ENCODE results near the gene AUP1.
A peak's percentile ranks its signal among the peaks of the same experiment; 100 is the strongest.

AUP1 gene

DNA sequence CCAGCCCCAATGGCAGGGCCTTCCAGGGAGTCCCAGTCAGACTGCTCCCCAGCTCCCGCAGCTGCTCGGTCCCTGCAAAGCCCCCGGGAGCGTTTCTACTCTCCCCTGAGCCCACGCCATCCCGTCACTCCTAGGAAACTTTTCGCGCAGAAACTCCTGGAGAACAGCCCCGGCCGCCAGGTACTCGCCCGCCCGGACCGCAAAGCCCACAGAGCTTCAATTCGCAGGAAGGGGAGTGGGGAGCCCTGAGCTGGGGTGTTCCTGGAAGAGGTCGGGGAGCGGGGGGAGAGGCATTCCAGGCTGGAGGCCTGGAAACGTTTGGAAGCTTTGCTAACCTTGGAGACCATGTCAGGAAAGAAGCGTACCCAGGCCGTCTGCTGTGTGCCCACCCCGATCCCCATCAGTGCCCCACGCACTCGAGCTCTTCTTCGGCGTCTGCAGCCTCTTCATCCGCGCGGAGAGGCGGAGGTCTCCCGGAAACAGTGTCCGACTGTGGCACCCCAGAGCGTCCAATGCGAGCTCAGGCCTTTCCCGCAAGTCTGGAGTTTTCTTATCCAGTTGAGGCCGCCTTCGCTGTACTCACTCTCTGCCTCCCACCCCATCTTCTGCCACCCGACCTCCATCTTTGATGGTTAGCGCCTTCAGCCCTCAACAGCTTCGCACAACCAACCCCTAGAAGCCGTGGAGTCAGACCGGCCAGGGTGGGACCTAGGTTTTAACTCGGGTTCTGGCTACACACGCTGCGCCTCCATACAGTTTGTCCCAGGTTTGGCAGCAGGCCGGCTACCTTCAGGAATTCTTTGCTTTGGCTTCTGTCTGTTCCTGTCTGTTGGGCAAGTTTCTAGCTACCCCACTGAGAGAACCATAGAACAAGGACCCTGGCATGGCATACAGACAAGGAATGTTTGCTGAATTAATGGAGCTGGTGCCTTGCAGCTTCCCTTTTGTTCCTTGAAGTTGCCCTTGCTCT lies 25.7 kb downstream of the AUP1 start:
- in situ Hi-C loops (cut with HindIII; ENCODE audit: low sequenced_read_pairs): no loop called here
- TF ChIP-seq, protein P1, sequence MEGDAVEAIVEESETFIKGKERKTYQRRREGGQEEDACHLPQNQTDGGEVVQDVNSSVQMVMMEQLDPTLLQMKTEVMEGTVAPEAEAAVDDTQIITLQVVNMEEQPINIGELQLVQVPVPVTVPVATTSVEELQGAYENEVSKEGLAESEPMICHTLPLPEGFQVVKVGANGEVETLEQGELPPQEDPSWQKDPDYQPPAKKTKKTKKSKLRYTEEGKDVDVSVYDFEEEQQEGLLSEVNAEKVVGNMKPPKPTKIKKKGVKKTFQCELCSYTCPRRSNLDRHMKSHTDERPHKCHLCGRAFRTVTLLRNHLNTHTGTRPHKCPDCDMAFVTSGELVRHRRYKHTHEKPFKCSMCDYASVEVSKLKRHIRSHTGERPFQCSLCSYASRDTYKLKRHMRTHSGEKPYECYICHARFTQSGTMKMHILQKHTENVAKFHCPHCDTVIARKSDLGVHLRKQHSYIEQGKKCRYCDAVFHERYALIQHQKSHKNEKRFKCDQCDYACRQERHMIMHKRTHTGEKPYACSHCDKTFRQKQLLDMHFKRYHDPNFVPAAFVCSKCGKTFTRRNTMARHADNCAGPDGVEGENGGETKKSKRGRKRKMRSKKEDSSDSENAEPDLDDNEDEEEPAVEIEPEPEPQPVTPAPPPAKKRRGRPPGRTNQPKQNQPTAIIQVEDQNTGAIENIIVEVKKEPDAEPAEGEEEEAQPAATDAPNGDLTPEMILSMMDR (IDR thresholded peaks at IDR 0.05; ENCODE audit: low read depth, low read length): no peak
- H3K4me3 ChIP-seq (ENCODE audit: low read depth, low read length): peak overlapping the region; percentile 42
- DNase-seq (ENCODE audit: low read depth, low spot score): no peak

GRCh38 chr2:74502720-74503505 lies 26.6 kb downstream of the AUP1 start:
- H3K4me3 ChIP-seq (ENCODE audit: low read depth, low read length): peak overlapping the region; percentile 42
- in situ Hi-C loops (cut with HindIII; ENCODE audit: low sequenced_read_pairs): no loop called here
- DNase-seq (ENCODE audit: low read depth, low spot score): peak; percentile 83
- TF ChIP-seq, protein P1 (IDR thresholded peaks at IDR 0.05; ENCODE audit: low read depth, low read length): peak; percentile 43

DNA sequence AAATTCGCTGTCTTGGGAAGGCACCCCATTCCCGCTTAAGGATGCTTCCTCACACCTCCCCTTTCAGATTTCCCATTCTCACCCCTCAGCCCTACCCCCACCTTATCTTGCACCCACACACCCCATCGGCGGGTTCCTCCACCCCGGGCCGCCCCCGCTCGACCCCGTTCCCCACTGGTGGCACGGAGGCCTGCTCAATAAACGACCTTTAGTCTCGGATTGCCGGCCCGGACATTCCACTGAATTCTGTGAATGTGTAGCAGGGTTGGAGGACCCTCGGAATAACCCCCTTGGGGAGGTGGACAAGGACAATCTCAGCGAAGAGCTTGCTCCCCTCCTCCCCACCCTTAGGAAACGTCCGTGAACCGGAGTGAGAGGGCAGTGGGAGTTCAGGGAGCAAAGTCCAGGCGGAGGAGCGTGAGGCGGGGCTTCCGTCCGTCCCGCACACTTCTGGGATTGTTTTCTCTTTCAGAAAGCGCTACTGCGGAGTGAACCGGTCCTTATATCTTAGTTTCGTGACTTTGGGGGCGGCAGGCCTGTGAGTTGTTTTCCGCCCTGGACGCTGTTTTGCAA lies 27.3 kb downstream of the AUP1 start:
- DNase-seq (ENCODE audit: low read depth, low spot score): no peak
- H3K4me3 ChIP-seq (ENCODE audit: low read depth, low read length): peak overlapping the region; percentile 42
- TF ChIP-seq, protein P1 (IDR thresholded peaks at IDR 0.05; ENCODE audit: low read depth, low read length): no peak
- in situ Hi-C loops (cut with HindIII; ENCODE audit: low sequenced_read_pairs): no loop called here

DNA sequence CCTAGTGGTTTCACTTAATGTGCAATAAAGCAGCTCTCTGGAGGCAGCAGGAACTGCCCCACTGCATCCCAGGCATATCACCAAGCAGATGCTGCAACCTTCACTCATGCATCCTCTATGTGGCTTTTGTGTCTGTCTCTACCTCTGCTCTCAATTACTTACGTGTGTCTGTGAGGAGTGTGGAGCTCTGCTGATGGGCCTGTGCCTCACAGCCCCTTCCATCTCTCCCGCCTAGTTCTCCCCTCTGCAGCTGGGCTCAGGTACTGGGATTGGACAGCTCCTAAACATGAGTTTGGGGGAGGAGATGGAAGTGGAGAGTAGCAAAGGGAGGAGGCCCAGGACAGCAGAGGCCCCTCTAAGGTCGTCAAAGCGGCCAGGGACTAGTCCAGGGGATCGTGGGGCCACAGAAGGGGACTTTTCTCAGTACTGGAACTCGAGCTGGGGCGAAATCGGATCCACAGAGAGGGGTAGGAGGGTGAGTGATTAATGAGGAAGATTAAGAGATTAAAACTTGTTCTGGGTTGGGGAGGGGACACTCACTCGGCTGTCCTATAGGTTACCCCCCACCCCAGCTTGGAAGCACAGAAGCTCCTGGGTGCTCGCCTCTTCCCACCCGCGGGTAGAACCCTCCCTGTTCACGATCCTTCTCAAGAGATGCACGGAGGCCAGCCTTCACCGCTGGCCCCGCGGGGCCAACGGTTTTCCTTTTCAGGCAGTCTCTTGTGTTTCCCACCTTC lies 28.0 kb downstream of the AUP1 start:
- H3K4me3 ChIP-seq (ENCODE audit: low read depth, low read length): no peak overlapping the region
- no peak for DNase-seq (ENCODE audit: low read depth, low spot score)
- in situ Hi-C loops (cut with HindIII; ENCODE audit: low sequenced_read_pairs): no loop called here
- TF ChIP-seq, protein P1 (IDR thresholded peaks at IDR 0.05; ENCODE audit: low read depth, low read length): no peak

DNA sequence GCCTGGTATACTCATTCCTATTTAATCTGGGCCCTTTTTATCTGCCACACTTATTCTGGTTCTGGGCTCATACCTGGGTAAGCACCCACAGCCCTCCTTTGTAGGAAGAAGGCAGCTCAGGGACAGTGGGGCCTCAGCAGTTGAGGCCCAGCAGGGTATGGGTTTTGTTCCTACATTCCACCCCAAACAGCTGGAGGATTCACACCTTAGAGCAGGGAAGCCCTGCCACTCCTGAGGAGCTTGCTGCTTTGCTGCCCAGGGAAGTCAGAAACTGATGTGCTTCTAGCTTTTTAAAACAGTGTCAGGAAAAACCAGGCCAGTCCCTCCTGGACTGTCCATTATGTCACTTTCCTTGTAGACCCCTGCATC lies 28.9 kb downstream of the AUP1 start:
- no peak for DNase-seq (ENCODE audit: low read depth, low spot score)
- in situ Hi-C loops (cut with HindIII; ENCODE audit: low sequenced_read_pairs): no loop called here
- TF ChIP-seq, protein P1 (IDR thresholded peaks at IDR 0.05; ENCODE audit: low read depth, low read length): no peak
- H3K4me3 ChIP-seq (ENCODE audit: low read depth, low read length): no peak overlapping the region
